NCI-H748 (cell line): ENCODE results near the gene RXRA.

ENCODE experiments used
- DNase-seq: peaks from one replicate; lab custom pipeline; 2025; ENCODE audit not compliant: unreplicated experiment; lab: John Stamatoyannopoulos, UW

Gene RXRA

GRCh38 chr9:134378901-134379338 is 52.7 kb downstream of the RXRA start:
- no peak for DNase-seq

GRCh38 chr9:134379831-134380365 is 53.6 kb downstream of the RXRA start:
- no peak for DNase-seq

- DNase-seq: no peak
These were observed 54.5 kb downstream of the RXRA start for GRCh38 chr9:134380542-134381271.

GRCh38 chr9:134381272-134381661 is 55.0 kb downstream of the RXRA start:
- DNase-seq: no peak

GRCh38 chr9:134381671-134382516 is 55.6 kb downstream of the RXRA start:
- no peak for DNase-seq

- DNase-seq: no peak
These were observed 56.5 kb downstream of the RXRA start for GRCh38 chr9:134382733-134383132.

- no peak for DNase-seq
These were observed 56.9 kb downstream of the RXRA start for GRCh38 chr9:134383148-134383547.

GRCh38 chr9:134384811-134385479 is 58.7 kb downstream of the RXRA start:
- DNase-seq: no peak

- DNase-seq: no peak
These were observed 59.7 kb downstream of the RXRA start for GRCh38 chr9:134385915-134386314.

GRCh38 chr9:134386951-134387831 is 60.9 kb downstream of the RXRA start:
- no peak for DNase-seq

- no peak for DNase-seq
These were observed 62.1 kb downstream of the RXRA start for GRCh38 chr9:134388289-134388808.

GRCh38 chr9:134388976-134389375 is 62.7 kb downstream of the RXRA start:
- no peak for DNase-seq

- DNase-seq: no peak
These were observed 63.4 kb downstream of the RXRA start for GRCh38 chr9:134389642-134390041.

- DNase-seq: no peak
These were observed 64.3 kb downstream of the RXRA start for GRCh38 chr9:134390537-134390936.

GRCh38 chr9:134390947-134391318 is 64.7 kb downstream of the RXRA start:
- no peak for DNase-seq

- no peak for DNase-seq
These were observed 65.3 kb downstream of the RXRA start for GRCh38 chr9:134391319-134392231.

- no peak for DNase-seq
These were observed 66.6 kb downstream of the RXRA start for GRCh38 chr9:134392900-134393299.

- DNase-seq: no peak
These were observed 67.5 kb downstream of the RXRA start for GRCh38 chr9:134393582-134394280.
